PC-9 (cell line): ENCODE results near the gene PFKFB4. TPM values are rescaled to one million over a fixed set of nuclear protein-coding genes. Genes with fewer than 3 reads are reported as not detected.
"Not testable (repeated sequence)": the region's sequence is repeated elsewhere in the genome, so short reads cannot be mapped to it uniquely, and the experiment has no call there.

Source experiments
- BruUV-seq: library from RNA; stranded (reverse); fragments of 400-500 nt; replicated peaks from 2 replicates; lab custom pipeline; 2021; lab: Mats Ljungman, UMichigan
- CTCF ChIA-PET: fragments of 300-600 bp; sonication (Branson Sonifier 250); formaldehyde crosslinking; loops from one replicate; lab custom pipeline; 2022; ENCODE audit warnings: antibody characterized with exemption; lab: Charles Lee
- POLR2A ChIA-PET: fragments of 300-600 bp; sonication (Branson Sonifier 250); formaldehyde crosslinking; loops from one replicate; lab custom pipeline; 2022; ENCODE audit warnings: antibody characterized with exemption; ENCODE audit not compliant: unreplicated experiment; lab: Charles Lee
- DNase-seq, 2 experiments: peaks; one replicate each; pipeline versions ENCODE4 v3.0.0 to v3.0.0-alpha.2; 2015 to 2022; ENCODE audit warnings: mixed read lengths in 1 of 2
- H2AFZ ChIP-seq: fragments of 200-600 bp; sonication (generic); 2 replicates; pipeline ENCODE4 v1.8.1; 2017; ENCODE audit warnings: antibody characterized with exemption
- H3F3A ChIP-seq: fragments of 200-600 bp; sonication (generic); 2 replicates; pipeline ENCODE4 v1.8.1; 2017; ENCODE audit warnings: antibody characterized with exemption, mild to moderate bottlenecking, low read depth; ENCODE audit not compliant: insufficient read depth
- H3K27ac ChIP-seq: fragments of 200-600 bp; sonication (generic); 2 replicates; pipeline ENCODE4 v1.6.1; 2016; ENCODE audit warnings: mixed run types
- H3K27me3 ChIP-seq: fragments of 200-600 bp; sonication (generic); 2 replicates; pipeline ENCODE4 v1.6.1; 2016; ENCODE audit warnings: low read depth, mixed run types; ENCODE audit not compliant: insufficient read depth
- H3K36me3 ChIP-seq: fragments of 200-600 bp; sonication (generic); 2 replicates; pipeline ENCODE4 v1.6.1; 2016; ENCODE audit warnings: low read depth, mixed run types
- H3K4me1 ChIP-seq: fragments of 200-600 bp; sonication (generic); replicated peaks from 2 replicates; pipeline ENCODE4 v1.6.1; 2016; ENCODE audit warnings: mixed run types; ENCODE audit not compliant: insufficient read depth
- H3K4me2 ChIP-seq: fragments of 200-600 bp; sonication (generic); 2 replicates; pipeline ENCODE4 v1.6.1; 2017; ENCODE audit warnings: mixed run types
- H3K4me3 ChIP-seq: fragments of 200-600 bp; sonication (generic); 2 replicates; pipeline ENCODE4 v1.6.1; 2016; ENCODE audit warnings: mixed run types
- H3K79me2 ChIP-seq: fragments of 200-600 bp; sonication (generic); 2 replicates; pipeline ENCODE4 v1.6.1; 2017; ENCODE audit warnings: low read depth, mixed run types
- H3K9me2 ChIP-seq: fragments of 200-600 bp; sonication (generic); 2 replicates; pipeline ENCODE4 v1.8.1; 2017; ENCODE audit warnings: mild to moderate bottlenecking; ENCODE audit not compliant: insufficient read depth
- H3K9me3 ChIP-seq: fragments of 200-600 bp; sonication (generic); 2 replicates; pipeline ENCODE4 v1.8.1; 2016; ENCODE audit warnings: low read depth; ENCODE audit not compliant: insufficient read depth
- H4K20me1 ChIP-seq: fragments of 200-600 bp; sonication (generic); 2 replicates; pipeline ENCODE4 v1.8.1; 2017; ENCODE audit not compliant: insufficient read depth
- CTCF ChIP-seq: fragments of 200-600 bp; sonication (generic); conservative IDR thresholded peaks from 2 replicates; pipeline ENCODE4 v1.6.1; 2017; ENCODE audit warnings: mixed run types, antibody characterized with exemption, mild to moderate bottlenecking, moderate library complexity
- EZH2 ChIP-seq: fragments of 200-600 bp; sonication (generic); IDR thresholded peaks from 2 replicates; pipeline ENCODE4 v1.8.0; 2017; ENCODE audit warnings: antibody characterized with exemption, low read depth
- intact Hi-C: fragments of 100-400 bp; cut with micrococcal nuclease; formaldehyde crosslinking; loops from one replicate; pipeline ENCODE4 v1.10.0; 2022; ENCODE audit not compliant: unreplicated experiment
- total RNA-seq: library from RNA; stranded (reverse); gene quantifications from 2 replicates; pipeline ENCODE4 v1.2.3, GENCODE V29; 2021

The PFKFB4 gene
- total RNA-seq, 1 experiment from 2014 or later, result 13.3 TPM

GRCh38 chr3:48552111-48552951 is 4.3 kb downstream of the PFKFB4 start:
- no TSS peak for BruUV-seq

GRCh38 chr3:48551651-48552050 is 5.0 kb downstream of the PFKFB4 start:
- H3K79me2 ChIP-seq, H3K9me3 ChIP-seq, DNase-seq, H3K4me3 ChIP-seq, H2AFZ ChIP-seq, H3K27ac ChIP-seq, BruUV-seq, H3K27me3 ChIP-seq, H3K4me1 ChIP-seq, H4K20me1 ChIP-seq, H3K9me2 ChIP-seq, H3K36me3 ChIP-seq, H3K4me2 ChIP-seq, H3F3A ChIP-seq, intact Hi-C loops: not testable (repeated sequence)
- POLR2A ChIA-PET, result interaction anchor here (0.6 kb wide), 1 partner anchor 282 kb away, joined by 4 read pairs; no protein-coding TSS in a partner anchor
- CTCF ChIA-PET, result interaction anchor here (0.5 kb wide), 1 partner anchor 101 kb away, joined by 6 read pairs; no protein-coding TSS in a partner anchor

More at GRCh38 chr3:48552111-48552951, 4.3 kb downstream of the PFKFB4 start:
- no peak for TF ChIP-seq CTCF
- TF ChIP-seq EZH2, result no peak
- ChIA-PET CTCF (no interaction called here), POLR2A (interaction anchor here (0.6 kb wide), 2 partner anchors 42 to 283 kb away, joined by 4 to 34 read pairs; no protein-coding TSS in a partner anchor)
- Histone ChIP-seq H3K79me2 (no peaks in the 10 kb centered on the region), H3K9me3 (no peaks in the 10 kb centered on the region), H3K27ac (no peak overlapping the region), H3K4me2 (no peak overlapping the region), H3K4me3 (no peak overlapping the region), H3F3A (peaks cover 4% of the 10 kb centered on the region; the same call in 1 of the 2 replicates), H4K20me1 (no peaks in the 10 kb centered on the region), H3K27me3 (no peaks in the 10 kb centered on the region), H3K36me3 (no peaks in the 10 kb centered on the region), H3K9me2 (no peaks in the 10 kb centered on the region), H3K4me1 (peaks cover 7% of the 10 kb centered on the region), H2AFZ (no peak overlapping the region)
- intact Hi-C loops, result no loop called here
- DNase-seq, result no peak

- CTCF ChIA-PET, result interaction anchor here (0.5 to 1.3 kb wide), 5 partner anchors 57 to 148 kb away, joined by 3 to 10 read pairs (median 5); a partner anchor contains a TSS
- H3K27ac ChIP-seq, result no peak overlapping the region
Measured at GRCh38 chr3:48548729-48549705, 7.6 kb downstream of the PFKFB4 start.

More at GRCh38 chr3:48548729-48549705, 7.6 kb downstream of the PFKFB4 start:
- DNase-seq, result peak; percentile 56 to 84
- Histone ChIP-seq H2AFZ (no peak overlapping the region), H3K9me2 (no peaks in the 10 kb centered on the region), H3K27me3 (no peaks in the 10 kb centered on the region), H3K4me2 (no peak overlapping the region), H3F3A (no peaks in the 10 kb centered on the region), H3K4me3 (no peak overlapping the region), H3K36me3 (no peaks in the 10 kb centered on the region), H4K20me1 (no peaks in the 10 kb centered on the region), H3K79me2 (no peaks in the 10 kb centered on the region), H3K4me1 (0 out of 2 replicates have a peak, but pooled peaks cover 3% of the 10 kb centered on the region), H3K9me3 (no peaks in the 10 kb centered on the region)
- intact Hi-C loops, result loop anchor here (1.0 to 5.0 kb wide), 2 partner anchors 84 to 357 kb away; no protein-coding TSS in a partner anchor
- BruUV-seq, result no TSS peak
- TF ChIP-seq EZH2 (no peak), CTCF (peak; percentile 90)
- POLR2A ChIA-PET, result interaction anchor here (0.6 kb wide), 1 partner anchor 187 kb away, joined by 3 read pairs; no protein-coding TSS in a partner anchor
